OCI-LY1 (cell line): ENCODE measurements around the gene MDFIC.

ENCODE experiments used
- CTCF ChIP-seq: fragments of 200-600 bp; sonication (generic), shearing (Covaris generic); IDR thresholded peaks from 2 replicates; pipeline ENCODE4 v1.5.1; 2017; ENCODE audit warnings: mild to moderate bottlenecking, antibody characterized with exemption, low read length, moderate library complexity, mixed read lengths
- EZH2 ChIP-seq: fragments of 200-600 bp; sonication (generic), shearing (Covaris generic); IDR thresholded peaks from 2 replicates; pipeline ENCODE4 v1.8.0; 2017; ENCODE audit warnings: borderline replicate concordance, mixed run types, mild to moderate bottlenecking, antibody characterized with exemption, low read length, moderate library complexity, mixed read lengths

- TF ChIP-seq CTCF = no peak
- no peak for TF ChIP-seq EZH2
Observed at GRCh38 chr7:115019882-115020605, 98.2 kb downstream of the MDFIC start.
